ENCODE results near the gene CD14.
A peak's percentile ranks its signal among the peaks of the same experiment; 100 is the strongest.
"Not testable (repeated sequence)": the region's sequence is repeated elsewhere in the genome, so short reads cannot be mapped to it uniquely, and the experiment has no call there.

Gene CD14

GRCh38 chr5:140633021-140633471 is at the start of gene CD14:
CD14 (minus strand) TSS chr5:140633175; CDS start chr5:140633071, 104 bp downstream.
- DNase-seq (ENCODE audit: low spot score), result no peak

DNA sequence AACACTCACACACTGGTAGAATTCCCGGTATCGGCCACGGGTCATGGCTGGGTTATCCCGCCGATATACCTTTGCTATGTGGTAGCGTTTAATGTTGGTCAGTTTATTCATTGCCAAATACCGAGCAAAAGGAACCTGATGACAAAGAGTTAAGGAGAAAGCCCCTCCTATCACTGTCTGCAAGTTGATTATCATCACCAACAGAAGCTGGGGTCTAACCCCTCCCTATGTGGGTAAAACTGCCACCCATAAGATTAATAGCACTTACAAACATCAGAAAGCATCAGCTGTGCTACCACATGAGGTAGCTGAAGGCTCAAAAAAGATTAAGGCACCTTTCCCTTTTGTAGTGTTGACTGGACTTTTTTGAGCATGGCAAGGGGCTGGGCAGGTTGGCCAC is 46.0 kb upstream of the CD14 start:
- no peak for DNase-seq (ENCODE audit: low spot score)

GRCh38 chr5:140677947-140678346 is 45.0 kb upstream of the CD14 start:
- no peak for DNase-seq (ENCODE audit: low spot score)

DNA sequence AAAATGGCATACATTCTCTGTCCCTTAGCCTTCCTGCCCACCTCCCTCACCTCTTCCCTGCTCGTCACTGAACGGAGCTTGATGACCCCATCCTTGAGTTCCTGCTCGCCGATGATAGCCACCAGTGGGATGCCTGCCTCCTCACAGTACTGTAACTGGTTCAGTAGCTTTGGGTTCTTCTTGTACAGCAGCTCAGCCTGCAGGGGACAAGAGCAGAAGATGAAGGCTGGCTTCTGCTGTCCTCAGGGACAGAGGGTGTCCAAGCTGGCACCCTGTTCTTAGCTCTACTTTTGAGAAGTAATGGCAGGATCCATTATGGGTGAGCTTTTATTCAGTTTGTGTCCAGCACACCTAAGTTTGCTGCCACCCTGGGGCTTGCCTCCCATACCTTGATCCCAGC is 41.7 kb upstream of the CD14 start:
- DNase-seq (ENCODE audit: low spot score), result no peak

GRCh38 chr5:140674211-140674610 is 41.2 kb upstream of the CD14 start:
- DNase-seq (ENCODE audit: low spot score), result no peak

DNA sequence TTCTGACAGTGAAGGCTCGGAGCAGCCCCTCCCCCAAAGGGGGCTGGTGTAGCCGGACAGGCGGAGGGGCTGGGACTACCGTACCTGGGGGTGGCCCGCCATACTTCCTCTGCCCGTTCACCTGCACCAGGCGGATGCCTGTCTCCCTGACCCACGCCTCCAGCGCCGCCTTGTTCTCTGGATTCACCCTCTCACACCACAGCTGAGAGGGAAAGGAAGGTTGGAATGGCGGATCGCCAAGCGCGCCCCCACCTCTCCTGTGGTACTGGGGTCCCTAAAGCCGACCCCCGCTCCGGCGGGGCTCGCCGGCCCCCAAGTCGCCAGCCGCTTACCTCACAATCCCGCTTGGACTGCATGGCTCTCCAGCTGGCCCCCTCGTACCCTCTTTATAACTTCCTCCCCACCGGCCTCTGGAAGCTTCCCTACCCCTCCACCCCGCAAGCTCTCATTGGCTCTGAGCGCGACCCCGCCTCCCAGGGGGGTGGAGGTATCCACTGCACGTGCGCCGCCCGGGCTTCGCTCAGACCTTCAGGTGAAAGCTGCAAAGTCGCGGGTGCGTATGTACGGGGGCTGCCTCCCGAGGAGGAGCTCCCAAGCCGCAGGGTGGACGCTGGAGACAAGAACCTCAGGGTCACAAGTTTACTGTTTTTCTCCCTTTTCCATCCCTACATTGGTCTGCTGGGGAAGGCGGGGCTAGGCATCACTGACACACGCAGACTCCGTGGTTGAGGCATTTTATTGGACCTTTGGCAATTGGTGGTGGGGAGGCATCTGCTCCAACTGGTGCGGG is 40.4 kb upstream of the CD14 start, which contains the start of gene DND1:
Gene DND1, minus strand, starts transcription at position 390 of the 790 bp plus-strand sequence. Its CDS starts 34 bp downstream, at position 356.
- no peak for DNase-seq (ENCODE audit: low spot score)

- no peak for DNase-seq (ENCODE audit: low spot score)
Observed at GRCh38 chr5:140672455-140673186, 39.6 kb upstream of the CD14 start.

DNA sequence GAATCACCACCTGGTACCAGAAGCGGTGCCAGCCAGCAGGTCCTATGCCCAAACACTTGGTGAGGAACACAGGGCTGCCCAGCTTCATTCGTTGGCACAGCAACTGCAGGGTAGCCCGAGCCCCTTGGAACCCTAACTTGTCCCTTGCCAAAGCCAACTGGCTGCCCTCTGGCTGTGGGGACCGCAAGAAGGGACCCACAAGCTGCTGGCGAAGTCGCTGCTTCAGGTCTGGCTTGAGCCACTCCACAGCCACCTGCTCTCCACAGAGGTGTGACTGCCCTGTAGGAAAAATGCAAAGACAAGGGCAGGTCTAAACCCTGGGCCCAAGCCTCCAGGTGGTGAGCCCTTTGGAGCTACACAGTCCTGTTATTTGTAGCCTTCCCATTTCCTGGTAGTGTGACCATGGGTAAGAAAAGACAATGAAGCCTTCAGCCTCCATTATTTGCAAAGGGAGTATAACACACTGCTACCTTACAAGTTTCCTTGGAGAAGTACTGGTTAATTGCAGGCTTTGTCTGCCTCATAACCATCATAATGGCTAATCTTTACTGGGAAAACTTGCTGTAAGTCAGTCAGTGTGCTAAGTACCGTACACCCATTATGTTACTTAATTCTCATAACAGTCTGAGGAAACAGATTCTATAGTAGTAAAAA is 38.6 kb upstream of the CD14 start:
- no peak for DNase-seq (ENCODE audit: low spot score)

DNA sequence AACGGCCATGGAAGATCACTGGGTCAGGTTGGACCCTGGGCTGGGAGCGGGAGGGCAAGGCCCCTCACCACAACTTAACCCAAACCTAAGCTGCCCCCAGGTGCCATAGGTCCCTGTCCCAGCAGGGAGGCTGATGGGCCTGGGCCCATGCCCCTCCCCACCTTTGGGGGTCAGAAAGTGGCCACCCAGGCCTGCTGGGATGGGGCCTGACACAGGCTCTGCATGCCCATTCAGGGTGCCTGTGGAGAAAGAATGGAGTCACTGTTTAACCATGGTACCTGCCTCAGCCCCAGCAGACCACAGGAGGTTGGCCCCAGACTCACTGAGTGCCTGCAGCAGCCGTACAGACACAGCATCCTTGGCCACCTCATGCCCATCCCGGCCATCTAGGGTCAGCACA is 38.1 kb upstream of the CD14 start:
- DNase-seq (ENCODE audit: low spot score), result not testable (repeated sequence)

DNA sequence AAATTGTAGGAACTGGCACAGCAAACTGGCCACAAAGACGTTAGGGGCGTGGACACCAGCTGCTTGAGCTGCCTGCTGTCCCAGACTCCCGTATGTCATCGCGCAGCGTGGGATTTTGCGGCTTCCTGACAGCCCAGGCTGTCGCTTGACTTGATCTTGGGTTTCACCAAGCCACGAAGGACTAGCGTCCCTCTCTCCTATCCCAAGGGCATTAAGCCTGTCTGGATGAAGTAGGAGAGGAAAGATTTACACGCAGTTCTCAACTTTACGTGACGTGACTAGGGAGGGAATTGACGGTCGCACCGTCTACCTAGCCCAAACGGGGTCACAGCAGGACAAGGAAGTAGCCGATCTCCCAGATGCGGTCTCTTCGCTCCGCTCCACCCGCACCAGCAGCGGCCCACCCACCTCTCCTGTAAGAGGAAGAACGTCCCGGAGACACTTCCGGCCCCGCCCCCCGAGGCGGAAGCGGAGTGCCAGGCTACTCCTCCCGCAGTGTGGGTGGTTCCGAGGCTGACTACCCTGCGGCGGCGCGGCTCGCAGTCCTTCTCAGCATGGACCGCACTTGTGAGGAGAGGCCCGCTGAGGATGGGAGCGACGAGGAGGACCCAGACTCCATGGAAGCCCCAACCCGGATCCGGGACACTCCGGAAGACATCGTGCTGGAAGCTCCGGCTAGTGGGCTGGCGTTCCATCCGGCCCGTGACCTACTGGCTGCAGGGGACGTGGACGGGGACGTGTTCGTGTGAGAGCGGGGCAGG is 31.6 kb upstream of the CD14 start, which contains the start of gene WDR55:
Gene WDR55, plus strand, starts transcription at position 546 of the 761 bp plus-strand sequence. Its CDS starts 9 bp downstream, at position 555.
- peak; percentile 96 for DNase-seq (ENCODE audit: low spot score)

- DNase-seq (ENCODE audit: low spot score), result no peak
Observed at GRCh38 chr5:140664030-140664358, 31.0 kb upstream of the CD14 start.

- not testable (repeated sequence) for DNase-seq (ENCODE audit: low spot score)
Observed at GRCh38 chr5:140660371-140660770, 27.4 kb upstream of the CD14 start.

DNA sequence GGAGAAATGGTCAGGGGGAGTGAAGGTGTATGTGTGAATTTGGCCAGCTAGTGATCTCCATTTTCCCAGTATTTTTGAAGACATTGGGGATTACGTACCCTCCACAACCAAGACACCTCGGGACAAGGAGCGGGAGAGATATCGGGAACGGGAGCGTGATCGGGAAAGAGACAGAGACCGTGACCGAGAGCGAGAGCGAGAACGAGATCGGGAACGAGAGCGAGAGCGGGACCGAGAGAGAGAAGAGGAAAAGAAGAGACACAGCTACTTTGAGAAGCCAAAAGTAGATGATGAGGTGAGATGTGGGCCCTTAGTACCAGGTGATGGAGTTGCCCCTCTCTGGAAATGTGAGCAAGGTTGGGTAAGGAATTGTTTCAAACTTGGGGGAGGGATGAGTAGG is 25.9 kb upstream of the CD14 start:
- no peak for DNase-seq (ENCODE audit: low spot score)

GRCh38 chr5:140647042-140647419 is 14.1 kb upstream of the CD14 start:
- peak; percentile 68 for DNase-seq (ENCODE audit: low spot score)

GRCh38 chr5:140642718-140643117 is 9.7 kb upstream of the CD14 start:
- DNase-seq (ENCODE audit: low spot score), result no peak

DNA sequence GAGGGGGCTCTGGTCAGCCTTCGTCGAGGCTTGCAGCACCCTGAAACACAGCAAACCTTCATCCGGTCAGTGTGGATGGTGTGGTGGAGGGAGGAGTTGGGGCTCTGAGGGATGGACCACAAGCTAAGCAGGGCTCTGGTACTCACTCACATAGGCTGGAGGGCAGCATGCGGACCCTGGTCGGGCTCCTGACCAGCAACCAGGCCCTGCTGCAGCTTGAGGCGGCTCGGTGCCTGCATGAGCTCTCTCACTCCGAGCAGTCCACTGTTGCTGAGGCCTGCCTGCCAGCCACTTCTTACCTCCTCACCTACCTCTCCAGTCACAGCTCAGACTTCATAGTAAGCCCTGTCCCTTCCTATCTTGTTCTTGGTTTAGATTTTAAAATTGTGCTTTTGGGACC is 8.7 kb upstream of the CD14 start:
- no peak for DNase-seq (ENCODE audit: low spot score)

DNA sequence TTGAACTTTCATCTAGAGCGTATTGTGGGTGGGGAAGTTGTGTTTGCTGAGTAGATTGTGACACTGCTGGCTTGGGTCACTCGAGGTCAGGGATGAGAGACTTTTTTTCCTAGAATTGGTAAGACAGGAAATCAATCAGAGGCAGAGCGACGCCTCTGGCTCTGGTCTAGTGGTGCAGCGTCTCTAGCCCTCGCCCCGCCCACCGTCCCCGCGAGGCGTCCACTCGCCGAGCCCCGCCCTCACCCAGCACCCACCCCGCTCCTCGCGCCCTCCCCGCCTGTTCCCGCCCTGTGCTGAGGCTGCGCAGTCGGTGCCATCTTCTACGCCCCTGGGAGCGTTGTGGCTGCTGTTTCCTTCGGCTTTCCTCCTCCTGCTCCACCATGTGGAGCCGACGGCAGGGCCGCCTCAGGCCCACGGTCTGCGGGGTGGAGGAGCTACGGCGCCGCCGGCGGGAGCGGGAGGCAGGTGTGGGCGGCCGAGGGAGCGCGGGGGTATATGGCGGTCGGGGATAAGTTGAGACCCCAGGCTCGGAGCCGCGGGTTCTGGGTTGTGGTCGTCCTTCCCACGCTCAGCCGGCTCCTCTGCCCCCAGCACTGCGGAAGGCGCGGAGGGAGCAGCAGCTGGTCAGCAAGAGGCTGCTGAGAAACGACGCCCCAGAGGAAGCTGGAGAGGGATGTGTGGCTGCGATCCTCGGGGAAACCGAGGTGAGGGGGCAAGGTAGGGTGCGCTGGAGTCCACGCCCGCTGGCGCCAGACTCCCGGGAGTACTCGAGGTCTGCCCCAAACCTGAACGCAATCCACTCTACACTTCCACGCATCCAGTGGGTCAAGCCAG is 6.4 kb upstream of the CD14 start, which contains the start of gene TMCO6:
Gene TMCO6, plus strand, starts transcription at position 304 of the 834 bp plus-strand sequence. Its CDS starts 77 bp downstream, at position 381.
- DNase-seq (ENCODE audit: low spot score), result peak; percentile 95

DNA sequence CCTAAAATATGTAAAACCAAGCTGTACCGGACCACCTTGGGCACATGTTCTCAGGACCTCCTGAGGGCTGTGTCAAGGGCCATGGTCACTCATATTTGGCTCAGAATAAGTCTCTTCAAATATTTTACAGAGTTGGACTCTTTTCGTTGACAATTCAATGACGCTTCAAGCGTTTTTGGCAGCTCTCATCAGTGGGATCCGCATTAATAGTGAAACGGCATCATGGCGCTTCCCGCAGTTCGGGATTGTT is 5.8 kb upstream of the CD14 start:
- DNase-seq (ENCODE audit: low spot score), result not testable (repeated sequence)

DNA sequence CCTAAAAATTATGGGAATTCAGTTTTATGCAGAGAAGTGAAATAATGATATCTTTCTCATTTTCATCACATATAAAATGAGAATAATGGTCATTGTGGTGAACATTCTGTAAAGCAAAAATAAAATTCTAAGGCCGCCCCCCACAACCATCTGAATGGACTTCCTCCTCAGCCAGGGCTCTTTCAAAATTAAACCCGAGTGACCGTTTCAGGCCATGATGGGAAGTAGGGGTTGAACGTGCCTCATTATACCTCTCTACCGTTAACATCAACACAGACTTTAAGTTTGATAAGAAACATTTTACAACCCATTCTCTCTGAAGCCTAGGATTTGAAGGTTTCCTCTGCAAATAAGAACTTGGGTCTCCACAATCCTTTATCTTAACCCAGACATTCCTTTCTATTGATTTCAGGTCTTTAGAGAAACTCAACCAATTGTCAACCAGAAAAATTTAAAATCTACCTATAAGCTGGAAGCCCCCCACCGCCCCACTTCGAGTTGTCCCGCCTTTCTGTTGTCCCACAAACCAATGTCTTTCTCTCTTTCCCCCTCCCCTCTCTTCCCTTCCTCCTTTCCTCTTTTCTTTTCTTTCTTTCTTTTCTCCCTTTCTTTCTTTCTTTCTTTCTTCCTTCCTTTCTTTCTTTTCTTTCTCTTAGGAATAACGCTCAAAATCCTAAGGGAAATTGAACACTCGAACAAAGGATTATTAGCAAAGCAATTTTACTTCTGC is 4.6 kb upstream of the CD14 start:
- no peak for DNase-seq (ENCODE audit: low spot score)
